DND-41 (cell line): Measurements from ENCODE around the gene ACACA.

Experiments
- ATAC-seq: fragments of 200-7000 bp; cut with Tn5 transposase; 3 replicates; pipeline ENCODE4 v1.9.1; 2021; ENCODE audit warnings: low read depth; ENCODE audit not compliant: insufficient read depth
- DNase-seq: peaks from one replicate; pipeline ENCODE4 v3.0.0-alpha.2; 2020
- H2AFZ ChIP-seq: 2 replicates; pipeline ENCODE4 v1.6.0; 2012; ENCODE audit warnings: low read depth, low read length
- H3K27ac ChIP-seq: 2 replicates; pipeline ENCODE4 v1.5.1; 2012; ENCODE audit warnings: low read length, inconsistent platforms
- H3K27me3 ChIP-seq: fragments of 200-600 bp; sonication (generic); 2 replicates; pipeline ENCODE4 v1.6.0; 2012; ENCODE audit warnings: low read length, mild to moderate bottlenecking, inconsistent platforms; ENCODE audit not compliant: insufficient read depth, poor library complexity
- H3K36me3 ChIP-seq: 2 replicates; pipeline ENCODE4 v1.5.1; 2012; ENCODE audit warnings: low read length, inconsistent platforms; ENCODE audit not compliant: insufficient read depth
- H3K4me1 ChIP-seq: 2 replicates; pipeline ENCODE4 v1.5.1; 2012; ENCODE audit warnings: mild to moderate bottlenecking, low read length; ENCODE audit not compliant: insufficient read depth
- H3K4me2 ChIP-seq: 2 replicates; pipeline ENCODE4 v1.6.0; 2012; ENCODE audit warnings: mild to moderate bottlenecking, moderate library complexity, low read length, inconsistent platforms; ENCODE audit not compliant: insufficient read depth
- H3K4me3 ChIP-seq, 2 experiments: fragments of 200-600 bp in 1 of 2; shearing (Covaris generic) in 1 of 2; 2 replicates each; pipeline ENCODE4 v1.5.1; 2012 to 2016; ENCODE audit warnings: inconsistent platforms in 2 of 2, low read length in 2 of 2, mild to moderate bottlenecking in 2 of 2, low read depth in 1 of 2, moderate library complexity in 1 of 2
- H3K79me2 ChIP-seq: 2 replicates; pipeline ENCODE4 v1.6.0; 2012; ENCODE audit warnings: low read length, inconsistent platforms; ENCODE audit not compliant: insufficient read depth
- H3K9ac ChIP-seq: 2 replicates; pipeline ENCODE4 v1.6.0; 2012; ENCODE audit warnings: low read depth, mild to moderate bottlenecking, inconsistent platforms, low read length, moderate library complexity
- H3K9me3 ChIP-seq: 2 replicates; pipeline ENCODE4 v1.5.1; 2012; ENCODE audit warnings: low read length, moderate library complexity, mild to moderate bottlenecking, inconsistent platforms; ENCODE audit not compliant: insufficient read depth, severe bottlenecking
- H4K20me1 ChIP-seq: 2 replicates; pipeline ENCODE4 v1.6.0; 2012; ENCODE audit warnings: low read length; ENCODE audit not compliant: insufficient read depth
- EZH2 ChIP-seq: IDR thresholded peaks from 3 replicates; pipeline ENCODE4 v1.6.1; 2012; ENCODE audit warnings: borderline replicate concordance, low read depth, mild to moderate bottlenecking, moderate library complexity, low read length, inconsistent platforms; ENCODE audit not compliant: severe bottlenecking
- TF ChIP-seq, protein P1 (sequence below): IDR thresholded peaks from 2 replicates; pipeline ENCODE4 v1.5.1; 2012; ENCODE audit warnings: borderline replicate concordance, low read length, moderate library complexity, mild to moderate bottlenecking; ENCODE audit not compliant: poor library complexity, severe bottlenecking; ENCODE audit errors: extremely low read depth

The ACACA gene

DNA sequence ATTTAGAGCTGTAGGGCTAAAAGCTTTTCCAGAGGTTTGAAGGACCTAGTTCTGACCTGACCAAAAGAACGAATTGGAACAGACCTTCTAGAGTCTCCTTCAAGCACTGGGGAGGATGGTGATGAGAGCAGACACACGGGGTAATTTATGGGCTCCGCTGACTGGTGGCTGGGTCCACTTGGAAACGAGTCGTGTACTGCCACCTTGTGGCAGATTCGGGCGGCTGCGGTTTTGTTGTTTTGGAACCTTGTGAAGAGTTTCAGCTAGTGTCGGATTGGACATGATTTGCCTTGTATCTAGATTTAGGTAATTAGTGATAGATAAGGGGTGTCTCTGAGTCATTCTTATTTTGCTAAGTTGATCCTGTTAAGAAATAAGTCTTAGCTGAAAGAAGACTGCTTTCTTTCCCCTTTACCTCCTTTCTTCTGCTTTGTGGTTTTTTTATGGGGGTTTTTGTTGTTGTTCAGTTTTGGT lies 359.0 kb downstream of the ACACA start:
- H3K4me1 ChIP-seq: peaks cover 14% of the 10 kb centered on the region
- no peak overlapping the region for H3K27ac ChIP-seq
- peaks cover 5% of the 10 kb centered on the region; the same call in 1 of the 2 replicates for H3K79me2 ChIP-seq
- H2AFZ ChIP-seq: no peak overlapping the region
- ATAC-seq (peak; percentile 82), DNase-seq (peak; percentile 80)
- H3K36me3 ChIP-seq: peaks cover 51% of the 10 kb centered on the region; the same call in 1 of the 2 replicates
- no peak overlapping the region for H3K9ac ChIP-seq
- no peak overlapping the region for H3K4me2 ChIP-seq
- H3K4me3 ChIP-seq: no peak overlapping the region
- TF ChIP-seq EZH2: no peak
- TF ChIP-seq, protein P1, sequence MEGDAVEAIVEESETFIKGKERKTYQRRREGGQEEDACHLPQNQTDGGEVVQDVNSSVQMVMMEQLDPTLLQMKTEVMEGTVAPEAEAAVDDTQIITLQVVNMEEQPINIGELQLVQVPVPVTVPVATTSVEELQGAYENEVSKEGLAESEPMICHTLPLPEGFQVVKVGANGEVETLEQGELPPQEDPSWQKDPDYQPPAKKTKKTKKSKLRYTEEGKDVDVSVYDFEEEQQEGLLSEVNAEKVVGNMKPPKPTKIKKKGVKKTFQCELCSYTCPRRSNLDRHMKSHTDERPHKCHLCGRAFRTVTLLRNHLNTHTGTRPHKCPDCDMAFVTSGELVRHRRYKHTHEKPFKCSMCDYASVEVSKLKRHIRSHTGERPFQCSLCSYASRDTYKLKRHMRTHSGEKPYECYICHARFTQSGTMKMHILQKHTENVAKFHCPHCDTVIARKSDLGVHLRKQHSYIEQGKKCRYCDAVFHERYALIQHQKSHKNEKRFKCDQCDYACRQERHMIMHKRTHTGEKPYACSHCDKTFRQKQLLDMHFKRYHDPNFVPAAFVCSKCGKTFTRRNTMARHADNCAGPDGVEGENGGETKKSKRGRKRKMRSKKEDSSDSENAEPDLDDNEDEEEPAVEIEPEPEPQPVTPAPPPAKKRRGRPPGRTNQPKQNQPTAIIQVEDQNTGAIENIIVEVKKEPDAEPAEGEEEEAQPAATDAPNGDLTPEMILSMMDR: peak; percentile 95
- H3K9me3 ChIP-seq: no peaks in the 10 kb centered on the region
- H4K20me1 ChIP-seq: peaks cover 11% of the 10 kb centered on the region
- H3K27me3 ChIP-seq: no peaks in the 10 kb centered on the region

DNA sequence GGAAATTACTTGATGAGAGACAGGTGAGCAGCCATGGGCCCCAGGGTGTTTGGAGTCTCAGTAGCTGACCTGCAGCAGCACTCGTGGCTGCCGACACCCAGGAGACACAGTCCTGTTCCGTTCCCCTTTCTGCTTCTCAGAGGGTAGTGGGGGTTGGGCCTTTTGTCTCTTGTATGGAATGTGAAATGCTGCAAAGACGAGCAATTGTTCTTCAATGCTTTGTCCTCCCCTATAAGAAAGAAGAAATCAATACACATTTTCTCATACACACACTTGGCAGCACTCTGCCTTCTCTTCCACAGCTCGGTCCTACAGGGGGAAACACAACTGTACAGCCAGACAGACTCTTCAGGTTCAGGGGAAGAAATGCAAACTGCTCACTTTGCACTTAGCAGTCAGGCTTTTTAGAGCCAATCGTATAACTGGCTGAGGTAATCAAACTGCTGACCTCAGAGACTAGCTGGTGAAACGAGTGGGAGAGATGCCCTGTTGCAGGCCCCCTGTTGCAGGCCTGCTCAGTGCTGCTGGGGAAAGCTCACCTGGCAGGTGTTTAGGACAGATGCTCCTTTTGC lies 361.2 kb downstream of the ACACA start:
- no peak overlapping the region for H3K4me3 ChIP-seq
- no peaks in the 10 kb centered on the region for H3K27me3 ChIP-seq
- H3K27ac ChIP-seq: 0 out of 2 replicates have a peak overlapping the region, but pooled peaks have one; percentile 47
- H3K36me3 ChIP-seq: peaks cover 32% of the 10 kb centered on the region; the same call in 1 of the 2 replicates
- H3K4me1 ChIP-seq: peaks cover 21% of the 10 kb centered on the region
- peaks cover 5% of the 10 kb centered on the region; the same call in 1 of the 2 replicates for H3K79me2 ChIP-seq
- no peaks in the 10 kb centered on the region for H3K9me3 ChIP-seq
- peaks cover 6% of the 10 kb centered on the region; the same call in 1 of the 2 replicates for H4K20me1 ChIP-seq
- H3K4me2 ChIP-seq: no peak overlapping the region
- TF ChIP-seq, protein P1: no peak
- TF ChIP-seq EZH2: no peak
- no peak overlapping the region for H3K9ac ChIP-seq
- DNase-seq (no peak), ATAC-seq (no peak)
- no peak overlapping the region for H2AFZ ChIP-seq

DNA sequence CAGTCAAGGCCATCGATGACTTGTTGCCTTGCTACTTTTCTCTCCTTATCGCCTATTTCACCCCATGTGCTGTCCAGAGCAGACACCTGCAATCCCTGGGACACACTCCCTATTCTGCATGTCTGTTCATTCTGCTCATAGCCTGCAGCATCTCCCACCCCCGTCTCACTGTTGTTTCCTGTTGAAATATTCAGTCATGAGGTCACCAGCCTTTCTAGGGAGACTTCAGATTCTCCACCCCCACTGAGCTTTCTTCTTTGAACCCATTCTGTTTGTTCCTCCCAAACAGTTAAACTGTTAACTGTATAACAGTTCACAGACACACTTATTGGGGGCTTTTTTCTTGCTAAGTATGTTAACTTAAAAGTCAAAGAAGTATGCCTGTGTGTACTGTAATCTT lies 363.4 kb downstream of the ACACA start:
- Histone ChIP-seq H4K20me1 (0 out of 2 replicates have a peak, but pooled peaks cover 2% of the 10 kb centered on the region), H3K79me2 (no peaks in the 10 kb centered on the region; the same call in 1 of the 2 replicates), H3K9ac (peak overlapping the region; percentile 38; the same call in 1 of the 2 replicates), H3K4me3 (no peak overlapping the region), H3K4me1 (peaks cover 21% of the 10 kb centered on the region), H3K4me2 (no peak overlapping the region; the same call in 1 of the 2 replicates), H3K27ac (peak overlapping the region; percentile 80), H3K27me3 (no peaks in the 10 kb centered on the region), H3K36me3 (peaks cover 29% of the 10 kb centered on the region; the same call in 1 of the 2 replicates), H2AFZ (no peak overlapping the region), H3K9me3 (no peaks in the 10 kb centered on the region)
- DNase-seq: peak; percentile 62
- TF ChIP-seq, protein P1: no peak
- TF ChIP-seq EZH2: no peak
- ATAC-seq: peak; percentile 82
